Neuronal stem cell (in vitro differentiated cells): Measurements from ENCODE around the gene ARHGAP28. TPM values are rescaled to one million over a fixed set of nuclear protein-coding genes. Genes with fewer than 3 reads are reported as not detected.

Source experiments
- DNase-seq: peaks from one replicate; pipeline ENCODE4 v3.0.0-alpha.2; 2013; ENCODE audit warnings: low spot score
- H2AFZ ChIP-seq: one replicate; pipeline ENCODE4 v1.6.1; 2013; ENCODE audit warnings: mild to moderate bottlenecking, low read length, inconsistent platforms
- H2AK5ac ChIP-seq: 2 replicates; pipeline ENCODE4 v1.6.1; 2013; ENCODE audit warnings: low read depth, mild to moderate bottlenecking, inconsistent platforms, low read length, moderate library complexity, mixed read lengths
- H2BK120ac ChIP-seq: 2 replicates; pipeline ENCODE4 v1.6.1; 2013; ENCODE audit warnings: low read depth, mild to moderate bottlenecking, inconsistent platforms, low read length, moderate library complexity, mixed read lengths
- H2BK12ac ChIP-seq: one replicate; pipeline ENCODE4 v1.6.1; 2013; ENCODE audit warnings: low read length, inconsistent platforms
- H2BK15ac ChIP-seq: 2 replicates; pipeline ENCODE4 v1.6.1; 2013; ENCODE audit warnings: mild to moderate bottlenecking, low read length, inconsistent platforms, mixed read lengths
- H2BK5ac ChIP-seq: one replicate; pipeline ENCODE4 v1.6.1; 2013; ENCODE audit warnings: inconsistent platforms, mild to moderate bottlenecking, low read length, moderate library complexity
- H3K14ac ChIP-seq: one replicate; pipeline ENCODE4 v1.6.1; 2013; ENCODE audit warnings: low read length, inconsistent platforms
- H3K18ac ChIP-seq: 2 replicates; pipeline ENCODE4 v1.6.1; 2013; ENCODE audit warnings: low read length, inconsistent platforms
- H3K23ac ChIP-seq: 2 replicates; pipeline ENCODE4 v1.6.1; 2013; ENCODE audit warnings: low read depth, mild to moderate bottlenecking, mixed read lengths, low read length, inconsistent platforms; ENCODE audit not compliant: poor library complexity
- H3K27ac ChIP-seq: replicated peaks from 3 replicates; pipeline ENCODE4 v1.5.1; 2013; ENCODE audit warnings: low read length, inconsistent platforms
- H3K27me3 ChIP-seq, 3 experiments: 2 replicates each; pipeline ENCODE4 v1.6.1; 2013; ENCODE audit warnings: low read length in 3 of 3, mild to moderate bottlenecking in 2 of 3, inconsistent platforms in 1 of 3, low read depth in 1 of 3, mixed read lengths in 1 of 3, moderate library complexity in 1 of 3; ENCODE audit not compliant: control insufficient read depth in 3 of 3, insufficient read depth in 3 of 3
- H3K36me3 ChIP-seq, 2 donors: replicated peaks in 1 of 2; 2 replicates each; pipeline ENCODE4 v1.6.1; 2013; ENCODE audit warnings: low read length in 2 of 2; ENCODE audit not compliant: control insufficient read depth in 2 of 2, insufficient read depth in 2 of 2
- H3K4ac ChIP-seq: 2 replicates; pipeline ENCODE4 v1.6.1; 2013; ENCODE audit warnings: inconsistent platforms, mild to moderate bottlenecking, low read length, moderate library complexity
- H3K4me1 ChIP-seq, 2 donors: 1 replicate in 1 of 2; 2 replicates in 1 of 2; pipeline ENCODE4 v1.6.1; 2013; ENCODE audit warnings: low read length in 2 of 2, low read depth in 1 of 2; ENCODE audit not compliant: control insufficient read depth in 2 of 2, insufficient read depth in 1 of 2
- H3K4me2 ChIP-seq: one replicate; pipeline ENCODE4 v1.6.1; 2013; ENCODE audit warnings: mild to moderate bottlenecking, low read length, inconsistent platforms; ENCODE audit not compliant: insufficient read depth, poor library complexity, severe bottlenecking
- H3K4me3 ChIP-seq, 2 donors: 2 replicates each; pipeline ENCODE4 v1.5.1; 2013; ENCODE audit warnings: low read length in 2 of 2, mild to moderate bottlenecking in 2 of 2, inconsistent platforms in 1 of 2, moderate library complexity in 1 of 2
- H3K79me1 ChIP-seq: one replicate; pipeline ENCODE4 v1.6.1; 2013; ENCODE audit warnings: low read depth, mild to moderate bottlenecking, inconsistent platforms, low read length, moderate library complexity
- H3K9ac ChIP-seq: one replicate; pipeline ENCODE4 v1.6.1; 2013; ENCODE audit warnings: mild to moderate bottlenecking, low read depth, low read length, inconsistent platforms; ENCODE audit not compliant: poor library complexity
- H3K9me3 ChIP-seq, 2 donors: replicated peaks in 1 of 2; 2 replicates each; pipeline versions ENCODE3 to v1.6.1; 2013; ENCODE audit warnings: low read length in 2 of 2, mild to moderate bottlenecking in 2 of 2, inconsistent platforms in 1 of 2, low read depth in 1 of 2, mixed read lengths in 1 of 2, moderate library complexity in 1 of 2; ENCODE audit not compliant: control insufficient read depth in 2 of 2, insufficient read depth in 1 of 2
- H4K8ac ChIP-seq: one replicate; pipeline ENCODE4 v1.6.1; 2013; ENCODE audit warnings: low read depth, mild to moderate bottlenecking, inconsistent platforms, low read length, moderate library complexity
- H4K91ac ChIP-seq: one replicate; pipeline ENCODE4 v1.6.1; 2013; ENCODE audit warnings: low read length, low read depth, mild to moderate bottlenecking, inconsistent platforms; ENCODE audit not compliant: poor library complexity
- WGBS, 2 donors: extraction: QIAGEN DNeasy Blood & Tissue Kit; methylation state at CpG; one replicate each; pipeline ENCODE4 v1.1.7; 2013; ENCODE audit warnings: missing lambda C conversion rate in 2 of 2, mixed read lengths in 1 of 2; ENCODE audit not compliant: insufficient read length in 2 of 2, insufficient replicate concordance in 1 of 2; ENCODE audit errors: extremely low coverage in 2 of 2; 5-methylcytosine and 5-hydroxymethylcytosine counted together
- small RNA-seq: library from polyadenylated mRNA; stranded (forward); fragments of <200 nt; extraction: miRNeasy Mini kit (QIAGEN cat#:217004); gene quantifications from one replicate; pipeline ENCODE3, GENCODE V24; 2013; ENCODE audit not compliant: insufficient read depth

ARHGAP28 gene

DNA sequence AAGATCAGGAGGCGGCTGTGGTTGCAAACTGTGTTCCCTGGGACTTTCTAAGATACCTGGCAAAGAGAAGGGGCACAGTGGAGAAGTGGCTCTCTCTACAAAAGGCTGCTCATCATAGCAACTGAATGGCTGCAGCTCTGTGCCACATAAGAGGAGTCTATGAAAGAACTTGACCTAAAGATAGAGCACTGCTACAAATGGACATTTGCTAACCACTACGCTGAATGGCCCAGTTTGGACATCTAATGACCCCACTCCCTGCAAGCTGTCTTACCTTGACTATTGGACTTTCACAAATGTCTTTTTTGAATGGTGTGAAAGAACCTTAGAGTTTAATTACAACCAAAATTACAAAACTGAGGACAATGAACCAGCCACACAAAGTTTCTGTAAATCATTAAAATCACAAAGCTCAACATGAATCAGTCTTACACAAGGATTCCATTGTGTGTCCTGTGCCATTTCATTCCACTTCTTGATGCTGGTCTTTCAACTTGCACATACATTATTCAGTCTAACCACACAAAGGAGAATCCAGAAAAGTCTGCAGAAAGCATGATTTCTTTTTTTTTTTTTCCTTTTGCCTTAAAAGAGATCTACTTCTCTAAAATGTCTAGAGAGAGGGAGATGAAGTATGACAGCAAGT lies 234.1 kb downstream of the ARHGAP28 start:
- Histone ChIP-seq H3K9ac (no peak overlapping the region), H3K4ac (no peak overlapping the region), H2AK5ac (no peak overlapping the region), H2AFZ (no peak overlapping the region), H4K8ac (no peak overlapping the region), H3K14ac (no peak overlapping the region), H2BK15ac (no peak overlapping the region), H3K27me3 (peaks cover 0 to 2% (median 0%) of the 10 kb centered on the region in 3 experiments), H3K9me3 (peaks cover 7 to 21% of the 10 kb centered on the region in 2 donors), H3K23ac (no peak overlapping the region), H2BK120ac (no peak overlapping the region), H3K4me3 (no peak overlapping the region), H3K36me3 (peaks cover 58 to 100% of the 10 kb centered on the region in 2 donors), H2BK12ac (no peak overlapping the region), H4K91ac (no peak overlapping the region), H3K18ac (no peak overlapping the region), H2BK5ac (no peak overlapping the region), H3K4me2 (no peak overlapping the region), H3K79me1 (no peaks in the 10 kb centered on the region), H3K4me1 (no peaks in the 10 kb centered on the region), H3K27ac (no peak overlapping the region)
- no CpG with 5 or more reads among the region's 2 CpGs for WGBS, 2 donors
- no peak for DNase-seq

Small RNA genes within 50 kb of the gene (small RNA-seq; reads per million reads assigned to genes)
- not detected for gene RNU6-916P
